ENCODE measurements around the gene COL6A1. TPM values are rescaled to one million over a fixed set of nuclear protein-coding genes. Genes with fewer than 3 reads are reported as not detected.

The COL6A1 gene
- total and polyA plus RNA-seq, 2 donors (not counting 3 experiments of a cell fraction or from before 2014, with no cell fraction given), result 30.1 to 42.4 TPM

DNA sequence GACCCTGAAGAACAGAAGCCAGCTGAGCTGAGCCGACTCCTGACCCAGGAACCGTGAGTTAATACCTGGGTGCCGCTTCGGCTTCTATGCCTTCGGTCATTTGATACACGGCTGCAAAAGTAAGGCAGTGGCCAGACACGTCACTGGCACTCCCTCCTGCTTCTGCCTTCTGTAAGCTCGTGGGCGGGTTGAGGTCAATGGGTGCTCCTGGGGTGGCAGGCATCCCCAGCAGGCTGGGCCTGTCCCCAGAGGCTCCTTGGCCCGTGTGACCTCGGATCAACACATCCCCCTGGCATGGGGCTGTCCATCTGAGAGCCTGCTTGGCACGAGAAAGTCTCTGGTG, 35.7 kb upstream of the COL6A1 start:
- no peaks in the 10 kb centered on the region for H3K79me2 ChIP-seq (ENCODE audit: control insufficient read depth, insufficient read depth, low read length)
- no peaks in the 10 kb centered on the region for H3K27me3 ChIP-seq (ENCODE audit: control insufficient read depth in 2 of 2, insufficient read depth in 2 of 2, low read length in 2 of 2)
- no peak for DNase-seq (ENCODE audit: low read depth, low spot score)
- TF ChIP-seq MAX (IDR thresholded peaks at IDR 0.05; ENCODE audit: insufficient read depth, insufficient read length) (no peak), MYC (IDR thresholded peaks at IDR 0.05; ENCODE audit: low read depth, low read length) (no peak), JUN (IDR thresholded peaks at IDR 0.05; ENCODE audit: borderline replicate concordance, insufficient read depth, insufficient read length, low read depth) (no peak), FOS (IDR thresholded peaks at IDR 0.05; ENCODE audit: borderline replicate concordance, insufficient read depth, low read length) (no peak), POLR2AphosphoS5 (IDR thresholded peaks at IDR 0.05; ENCODE audit: insufficient read depth, low read depth, low read length) (no peak), POLR2A (IDR thresholded peaks at IDR 0.05; ENCODE audit: low read depth, low read length) (no peak), EZH2 (IDR thresholded peaks at IDR 0.05; ENCODE audit: borderline replicate concordance, low read depth, low read length, severe bottlenecking) (no peak), GATA2 (IDR thresholded peaks at IDR 0.05; ENCODE audit: insufficient read depth, insufficient read length, low read depth, low read length) (no peak)
- TF ChIP-seq, protein P1, sequence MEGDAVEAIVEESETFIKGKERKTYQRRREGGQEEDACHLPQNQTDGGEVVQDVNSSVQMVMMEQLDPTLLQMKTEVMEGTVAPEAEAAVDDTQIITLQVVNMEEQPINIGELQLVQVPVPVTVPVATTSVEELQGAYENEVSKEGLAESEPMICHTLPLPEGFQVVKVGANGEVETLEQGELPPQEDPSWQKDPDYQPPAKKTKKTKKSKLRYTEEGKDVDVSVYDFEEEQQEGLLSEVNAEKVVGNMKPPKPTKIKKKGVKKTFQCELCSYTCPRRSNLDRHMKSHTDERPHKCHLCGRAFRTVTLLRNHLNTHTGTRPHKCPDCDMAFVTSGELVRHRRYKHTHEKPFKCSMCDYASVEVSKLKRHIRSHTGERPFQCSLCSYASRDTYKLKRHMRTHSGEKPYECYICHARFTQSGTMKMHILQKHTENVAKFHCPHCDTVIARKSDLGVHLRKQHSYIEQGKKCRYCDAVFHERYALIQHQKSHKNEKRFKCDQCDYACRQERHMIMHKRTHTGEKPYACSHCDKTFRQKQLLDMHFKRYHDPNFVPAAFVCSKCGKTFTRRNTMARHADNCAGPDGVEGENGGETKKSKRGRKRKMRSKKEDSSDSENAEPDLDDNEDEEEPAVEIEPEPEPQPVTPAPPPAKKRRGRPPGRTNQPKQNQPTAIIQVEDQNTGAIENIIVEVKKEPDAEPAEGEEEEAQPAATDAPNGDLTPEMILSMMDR (IDR thresholded peaks at IDR 0.05; ENCODE audit: extremely low read depth in 1 of 2, insufficient read depth in 1 of 2, low read depth in 1 of 2, low read length in 2 of 2), result no peak
- dilution Hi-C loops (cut with MboI; ENCODE audit: extremely low pct_ligation_motif_present, low sequenced_read_pairs) (no loop called here), intact Hi-C loops (cut with micrococcal nuclease) (no loop called here)
- no peaks in the 10 kb centered on the region for H3K9me1 ChIP-seq (replicated peaks; ENCODE audit: control insufficient read depth, extremely low read depth, insufficient read depth, low read length)
- no peak for FAIRE-seq
- ChIA-PET POLR2A (no interaction called here), CTCF (no interaction called here)
- no peak overlapping the region for H3K27ac ChIP-seq (ENCODE audit: insufficient read depth, low read depth, low read length)
- no peaks in the 10 kb centered on the region for H3K9me3 ChIP-seq (replicated peaks; ENCODE audit: control insufficient read depth, insufficient read depth, low read length)
- H3K4me1 ChIP-seq (ENCODE audit: control insufficient read depth, extremely low read depth, insufficient read depth, low read length), result no peaks in the 10 kb centered on the region
- no TSS peak for BruUV-seq (replicated peaks)
- H3K4me3 ChIP-seq (replicated peaks in 1 of 3; ENCODE audit: insufficient read depth in 1 of 3, low read depth in 1 of 3, low read length in 3 of 3), result no peak overlapping the region
- H3K36me3 ChIP-seq (ENCODE audit: control insufficient read depth in 2 of 2, extremely low read depth in 1 of 2, insufficient read depth in 2 of 2, low read length in 2 of 2), result no peaks in the 10 kb centered on the region
- no peak overlapping the region for H3K4me2 ChIP-seq (ENCODE audit: insufficient read depth, low read length)
- H3K9ac ChIP-seq (replicated peaks; ENCODE audit: extremely low read depth, insufficient read depth, low read length), result no peak overlapping the region
- no peaks in the 10 kb centered on the region for H4K20me1 ChIP-seq (replicated peaks; ENCODE audit: control insufficient read depth, extremely low read depth, insufficient read depth, low read length)
- H2AFZ ChIP-seq (ENCODE audit: low read depth, low read length), result no peak overlapping the region

Data from endothelial cell of umbilical vein (primary cell).